Activated CD4-positive, alpha-beta memory T cell treated with anti-CD3 and anti-CD28 coated beads for 36 hours (primary cell): ENCODE measurements around the gene CAMTA1. TPM values are rescaled to one million over a fixed set of nuclear protein-coding genes. Genes with fewer than 3 reads are reported as not detected.

Experiments
- CTCF ChIA-PET: fragments of 350-600 bp; sonication (Branson Sonifier 250); formaldehyde crosslinking; loops from one replicate; lab custom pipeline; 2021; ENCODE audit warnings: antibody characterized with exemption, inconsistent platforms; lab: Charles Lee
- POLR2A ChIA-PET: fragments of 350-600 bp; sonication (Branson Sonifier 250); formaldehyde crosslinking; loops from one replicate; lab custom pipeline; 2021; ENCODE audit warnings: antibody characterized with exemption; lab: Charles Lee
- DNase-seq: peaks from one replicate; pipeline ENCODE4 v3.0.0-alpha.2; 2020
- H3K27ac Mint-ChIP-seq: one replicate; pipeline ENCODE4 v1.8.0; 2021; ENCODE audit warnings: mixed read lengths
- H3K27me3 Mint-ChIP-seq: one replicate; pipeline ENCODE4 v1.8.0; 2021; ENCODE audit warnings: mixed read lengths
- H3K36me3 Mint-ChIP-seq: one replicate; pipeline ENCODE4 v1.8.0; 2021; ENCODE audit warnings: mixed read lengths
- H3K4me1 Mint-ChIP-seq: one replicate; pipeline ENCODE4 v1.8.0; 2021; ENCODE audit warnings: low read depth, mixed read lengths
- H3K4me3 Mint-ChIP-seq: one replicate; pipeline ENCODE4 v1.8.0; 2021; ENCODE audit warnings: mild to moderate bottlenecking, mixed read lengths
- H3K9me3 Mint-ChIP-seq: one replicate; pipeline ENCODE4 v1.8.0; 2021; ENCODE audit warnings: mixed read lengths
- intact Hi-C: fragments of 100-400 bp; cut with micrococcal nuclease; formaldehyde crosslinking; loops from one replicate; pipeline ENCODE4 v1.15.1; 2023
- total RNA-seq, 2 experiments: library from RNA; stranded (reverse); gene quantifications; one replicate each; pipeline ENCODE4 v1.2.3, GENCODE V29; 2021

The CAMTA1 gene
- total RNA-seq, 2 experiments from 2014 or later: 64.7 to 68.9 TPM

GRCh38 chr1:7221826-7222694, 436.8 kb downstream of the CAMTA1 start:
- Mint-ChIP-seq H3K9me3 (no peaks in the 10 kb centered on the region), H3K27me3 (peaks cover 9% of the 10 kb centered on the region), H3K36me3 (no peaks in the 10 kb centered on the region), H3K4me3 (no peak overlapping the region), H3K4me1 (no peaks in the 10 kb centered on the region), H3K27ac (no peak overlapping the region)
- intact Hi-C loops: no loop called here
- ChIA-PET POLR2A (no interaction called here), CTCF (no interaction called here)
- no peak for DNase-seq

- Mint-ChIP-seq H3K36me3 (no peaks in the 10 kb centered on the region), H3K27ac (no peak overlapping the region), H3K4me1 (no peaks in the 10 kb centered on the region), H3K9me3 (no peaks in the 10 kb centered on the region), H3K27me3 (peaks cover 7% of the 10 kb centered on the region), H3K4me3 (no peak overlapping the region)
- POLR2A ChIA-PET: no interaction called here
- no peak for DNase-seq
- intact Hi-C loops: no loop called here
- CTCF ChIA-PET: interaction anchor here (1.2 kb wide), 1 partner anchor 180 kb away, joined by 3 read pairs; no protein-coding TSS in a partner anchor
These were observed 437.4 kb downstream of the CAMTA1 start for GRCh38 chr1:7222695-7223015.

GRCh38 chr1:7223334-7224080, 438.3 kb downstream of the CAMTA1 start:
- no peaks in the 10 kb centered on the region for H3K4me1 Mint-ChIP-seq
- no peak overlapping the region for H3K27ac Mint-ChIP-seq
- ChIA-PET POLR2A (no interaction called here), CTCF (interaction anchor here (1.2 kb wide), 1 partner anchor 181 kb away, joined by 3 read pairs; no protein-coding TSS in a partner anchor)
- intact Hi-C loops: no loop called here
- H3K4me3 Mint-ChIP-seq: no peak overlapping the region
- H3K9me3 Mint-ChIP-seq: no peaks in the 10 kb centered on the region
- DNase-seq: no peak
- no peaks in the 10 kb centered on the region for H3K36me3 Mint-ChIP-seq
- peaks cover 4% of the 10 kb centered on the region for H3K27me3 Mint-ChIP-seq

GRCh38 chr1:7224081-7224534, 438.9 kb downstream of the CAMTA1 start:
- POLR2A ChIA-PET: no interaction called here
- DNase-seq: no peak
- H3K4me1 Mint-ChIP-seq: no peaks in the 10 kb centered on the region
- no peaks in the 10 kb centered on the region for H3K9me3 Mint-ChIP-seq
- H3K4me3 Mint-ChIP-seq: no peak overlapping the region
- CTCF ChIA-PET: interaction anchor here (1.2 kb wide), 1 partner anchor 181 kb away, joined by 3 read pairs; no protein-coding TSS in a partner anchor
- H3K27ac Mint-ChIP-seq: no peak overlapping the region
- peaks cover 2% of the 10 kb centered on the region for H3K27me3 Mint-ChIP-seq
- intact Hi-C loops: no loop called here
- no peaks in the 10 kb centered on the region for H3K36me3 Mint-ChIP-seq

- Mint-ChIP-seq H3K27ac (no peak overlapping the region), H3K4me1 (no peaks in the 10 kb centered on the region), H3K9me3 (no peaks in the 10 kb centered on the region), H3K36me3 (no peaks in the 10 kb centered on the region), H3K27me3 (peaks cover 2% of the 10 kb centered on the region), H3K4me3 (no peak overlapping the region)
- intact Hi-C loops: no loop called here
- DNase-seq: peak; percentile 10
- CTCF ChIA-PET: interaction anchor here (0.7 kb wide), 1 partner anchor 212 kb away, joined by 3 read pairs; no protein-coding TSS in a partner anchor
- POLR2A ChIA-PET: no interaction called here
These were observed 439.4 kb downstream of the CAMTA1 start for GRCh38 chr1:7224644-7225043.

- intact Hi-C loops: no loop called here
- no peaks in the 10 kb centered on the region for H3K36me3 Mint-ChIP-seq
- H3K27ac Mint-ChIP-seq: no peak overlapping the region
- peaks cover 2% of the 10 kb centered on the region for H3K27me3 Mint-ChIP-seq
- H3K4me3 Mint-ChIP-seq: no peak overlapping the region
- DNase-seq: no peak
- ChIA-PET POLR2A (no interaction called here), CTCF (no interaction called here)
- no peaks in the 10 kb centered on the region for H3K4me1 Mint-ChIP-seq
- no peaks in the 10 kb centered on the region for H3K9me3 Mint-ChIP-seq
These were observed 440.7 kb downstream of the CAMTA1 start for GRCh38 chr1:7225711-7226505.

GRCh38 chr1:7227654-7228053, 442.4 kb downstream of the CAMTA1 start:
- DNase-seq: no peak
- Mint-ChIP-seq H3K4me3 (no peak overlapping the region), H3K27ac (no peak overlapping the region), H3K4me1 (no peaks in the 10 kb centered on the region), H3K36me3 (no peaks in the 10 kb centered on the region), H3K27me3 (peaks cover 2% of the 10 kb centered on the region), H3K9me3 (no peaks in the 10 kb centered on the region)
- ChIA-PET CTCF (no interaction called here), POLR2A (no interaction called here)
- intact Hi-C loops: no loop called here

GRCh38 chr1:7228252-7228961, 443.2 kb downstream of the CAMTA1 start:
- POLR2A ChIA-PET: no interaction called here
- no peak for DNase-seq
- Mint-ChIP-seq H3K36me3 (no peaks in the 10 kb centered on the region), H3K27me3 (peaks cover 2% of the 10 kb centered on the region), H3K4me1 (no peaks in the 10 kb centered on the region), H3K4me3 (no peak overlapping the region), H3K27ac (no peak overlapping the region), H3K9me3 (no peaks in the 10 kb centered on the region)
- CTCF ChIA-PET: no interaction called here
- intact Hi-C loops: no loop called here

- no peak for DNase-seq
- CTCF ChIA-PET: no interaction called here
- intact Hi-C loops: no loop called here
- Mint-ChIP-seq H3K36me3 (no peaks in the 10 kb centered on the region), H3K27ac (no peak overlapping the region), H3K9me3 (no peaks in the 10 kb centered on the region), H3K27me3 (peaks cover 2% of the 10 kb centered on the region), H3K4me1 (no peaks in the 10 kb centered on the region), H3K4me3 (no peak overlapping the region)
- POLR2A ChIA-PET: no interaction called here
These were observed 443.9 kb downstream of the CAMTA1 start for GRCh38 chr1:7229186-7229585.

GRCh38 chr1:7229696-7230631, 444.7 kb downstream of the CAMTA1 start:
- Mint-ChIP-seq H3K9me3 (no peaks in the 10 kb centered on the region), H3K36me3 (no peaks in the 10 kb centered on the region), H3K27me3 (peaks cover 2% of the 10 kb centered on the region), H3K27ac (no peak overlapping the region), H3K4me1 (no peaks in the 10 kb centered on the region), H3K4me3 (no peak overlapping the region)
- intact Hi-C loops: no loop called here
- POLR2A ChIA-PET: no interaction called here
- DNase-seq: no peak
- CTCF ChIA-PET: interaction anchor here (0.6 kb wide), 1 partner anchor 151 kb away, joined by 3 read pairs; no protein-coding TSS in a partner anchor
